ENCODE measurements around the gene RPS29.
"Not testable (repeated sequence)": the region's sequence is repeated elsewhere in the genome, so short reads cannot be mapped to it uniquely, and the experiment has no call there.

The RPS29 gene

GRCh38 chr14:49586673-49587460 lies 687 bp upstream of the RPS29 start:
- Mint-ChIP-seq H3K4me3 (peak overlapping the region; percentile 86 to 95 (median 94)), H3K27me3 (ENCODE audit: low read depth) (no peaks in the 10 kb centered on the region), H3K4me1 (peaks cover 29% of the 10 kb centered on the region), H3K9me3 (no peaks in the 10 kb centered on the region), H3K27ac (peak overlapping the region; percentile 95 to 99 (median 98)), H3K36me3 (ENCODE audit: low read depth) (peaks cover 37% of the 10 kb centered on the region)
- TF ChIP-seq, protein P1, sequence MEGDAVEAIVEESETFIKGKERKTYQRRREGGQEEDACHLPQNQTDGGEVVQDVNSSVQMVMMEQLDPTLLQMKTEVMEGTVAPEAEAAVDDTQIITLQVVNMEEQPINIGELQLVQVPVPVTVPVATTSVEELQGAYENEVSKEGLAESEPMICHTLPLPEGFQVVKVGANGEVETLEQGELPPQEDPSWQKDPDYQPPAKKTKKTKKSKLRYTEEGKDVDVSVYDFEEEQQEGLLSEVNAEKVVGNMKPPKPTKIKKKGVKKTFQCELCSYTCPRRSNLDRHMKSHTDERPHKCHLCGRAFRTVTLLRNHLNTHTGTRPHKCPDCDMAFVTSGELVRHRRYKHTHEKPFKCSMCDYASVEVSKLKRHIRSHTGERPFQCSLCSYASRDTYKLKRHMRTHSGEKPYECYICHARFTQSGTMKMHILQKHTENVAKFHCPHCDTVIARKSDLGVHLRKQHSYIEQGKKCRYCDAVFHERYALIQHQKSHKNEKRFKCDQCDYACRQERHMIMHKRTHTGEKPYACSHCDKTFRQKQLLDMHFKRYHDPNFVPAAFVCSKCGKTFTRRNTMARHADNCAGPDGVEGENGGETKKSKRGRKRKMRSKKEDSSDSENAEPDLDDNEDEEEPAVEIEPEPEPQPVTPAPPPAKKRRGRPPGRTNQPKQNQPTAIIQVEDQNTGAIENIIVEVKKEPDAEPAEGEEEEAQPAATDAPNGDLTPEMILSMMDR (IDR thresholded peaks at IDR 0.05; ENCODE audit: unreplicated experiment in 3 of 3): peak; percentile 86 to 94 (median 87)

DNA sequence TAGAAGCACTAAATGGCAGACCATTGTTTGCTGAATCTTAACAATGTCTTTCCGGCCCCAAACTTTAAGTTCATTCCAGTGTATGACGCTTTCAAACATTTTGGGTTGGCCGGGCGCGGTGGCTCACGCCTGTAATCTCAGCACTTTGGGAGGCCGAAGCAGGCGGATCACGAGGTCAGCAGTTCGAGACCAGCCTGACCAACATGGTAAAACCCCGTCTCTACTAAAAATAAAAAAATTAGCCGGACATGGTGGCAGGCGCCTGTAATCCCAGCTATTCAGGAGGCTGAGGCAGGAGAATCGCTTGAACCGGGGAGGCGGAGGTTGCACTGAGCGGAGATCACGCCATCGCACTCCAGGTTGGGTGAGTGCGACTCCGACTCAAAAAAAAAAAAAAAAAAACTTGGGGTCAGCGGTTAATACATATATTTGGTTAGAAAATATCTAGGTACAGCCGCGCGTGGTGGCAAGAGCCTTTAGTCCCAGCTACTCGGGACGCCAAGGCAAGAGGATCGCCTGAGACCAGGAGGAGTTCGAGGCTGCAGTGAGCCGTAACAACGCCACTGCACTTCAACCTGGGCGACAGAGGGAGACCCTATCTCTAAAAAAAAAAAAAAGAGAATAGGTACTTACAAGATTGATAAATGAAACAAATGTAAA lies 1.1 kb downstream of the RPS29 start:
- peaks cover 47% of the 10 kb centered on the region for H3K36me3 Mint-ChIP-seq (ENCODE audit: low read depth)
- H3K4me1 Mint-ChIP-seq: peaks cover 36% of the 10 kb centered on the region
- not testable (repeated sequence) for H3K9me3 Mint-ChIP-seq; H3K27me3 Mint-ChIP-seq (ENCODE audit: low read depth)
- H3K27ac Mint-ChIP-seq: peak overlapping the region; percentile 95 to 99 (median 98)
- peak overlapping the region; percentile 86 to 95 (median 94) for H3K4me3 Mint-ChIP-seq

GRCh38 chr14:49584058-49584457 lies 2.1 kb downstream of the RPS29 start:
- H3K27ac Mint-ChIP-seq: peak overlapping the region in 2 of 3 experiments; percentile 79 to 99
- H3K36me3 Mint-ChIP-seq (ENCODE audit: low read depth): peaks cover 47% of the 10 kb centered on the region
- no peaks in the 10 kb centered on the region for H3K9me3 Mint-ChIP-seq
- H3K27me3 Mint-ChIP-seq (ENCODE audit: low read depth): no peaks in the 10 kb centered on the region
- TF ChIP-seq, protein P1 (IDR thresholded peaks at IDR 0.05; ENCODE audit: unreplicated experiment in 3 of 3): no peak
- peak overlapping the region; percentile 86 to 95 (median 94) for H3K4me3 Mint-ChIP-seq
- peaks cover 36% of the 10 kb centered on the region for H3K4me1 Mint-ChIP-seq

DNA sequence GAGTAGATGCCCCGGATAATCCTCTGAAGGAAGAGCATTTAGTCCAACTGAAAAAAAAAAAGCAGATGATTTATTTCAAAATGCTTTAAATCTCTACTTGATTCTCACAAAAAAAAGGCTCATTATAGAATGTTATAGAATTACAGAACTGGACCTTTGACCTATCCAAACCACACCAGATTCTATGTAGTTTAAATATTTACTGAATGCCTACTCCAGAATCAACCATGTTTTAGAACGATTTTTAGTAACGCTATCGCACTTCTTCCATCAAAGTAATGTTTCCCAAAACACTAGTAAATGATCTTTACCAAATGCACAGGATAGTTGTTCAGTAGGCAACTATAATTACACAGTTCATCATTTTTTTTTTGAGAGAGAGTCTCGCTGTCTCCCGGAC lies 2.6 kb downstream of the RPS29 start:
- Mint-ChIP-seq H3K27me3 (ENCODE audit: low read depth) (no peaks in the 10 kb centered on the region), H3K4me1 (peaks cover 36% of the 10 kb centered on the region), H3K27ac (peak overlapping the region in 2 of 3 experiments; percentile 79 to 99), H3K4me3 (peak overlapping the region; percentile 86 to 95 (median 94)), H3K36me3 (ENCODE audit: low read depth) (peaks cover 47% of the 10 kb centered on the region), H3K9me3 (no peaks in the 10 kb centered on the region)
- TF ChIP-seq, protein P1 (IDR thresholded peaks at IDR 0.05; ENCODE audit: unreplicated experiment in 3 of 3): no peak

DNA sequence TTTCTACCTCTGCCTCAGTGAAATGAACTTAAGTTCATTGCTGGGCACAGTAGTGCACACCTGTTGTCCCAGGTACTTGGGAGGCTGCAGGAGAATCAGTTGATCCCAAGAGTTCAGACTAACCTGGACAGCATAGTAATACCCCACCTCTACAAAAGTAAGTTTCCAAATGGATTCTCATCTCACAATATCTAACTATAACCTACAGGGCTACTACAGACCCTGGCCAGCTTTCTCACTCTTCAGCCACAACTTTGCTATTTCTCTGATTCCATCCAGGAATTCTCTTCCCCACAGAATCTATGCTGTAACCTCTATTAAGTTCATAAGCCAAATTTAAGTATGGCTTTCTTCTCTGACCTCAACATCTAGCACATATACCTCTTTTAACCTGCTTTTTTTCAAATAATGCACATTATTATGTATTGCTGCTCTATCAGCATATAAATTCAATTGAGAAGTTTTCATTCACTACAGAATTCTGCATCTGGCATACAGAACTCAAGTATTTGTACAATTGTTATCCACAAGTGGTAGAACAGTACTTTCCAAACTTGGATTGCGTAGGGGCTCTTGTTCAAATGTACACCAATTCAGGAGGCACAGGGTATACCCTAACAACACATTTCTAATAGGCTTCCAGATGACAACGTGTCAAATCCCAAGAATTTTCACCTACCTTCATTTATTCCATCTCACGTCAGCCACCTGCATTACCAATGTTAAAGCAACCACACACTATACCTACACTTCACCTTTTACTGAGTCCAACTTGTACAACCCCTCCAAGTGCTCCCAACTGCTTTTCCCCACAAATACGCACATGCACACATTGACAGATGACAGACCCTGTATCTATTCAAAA lies 3.8 kb downstream of the RPS29 start:
- Mint-ChIP-seq H3K36me3 (ENCODE audit: low read depth) (peaks cover 54% of the 10 kb centered on the region), H3K9me3 (no peaks in the 10 kb centered on the region), H3K27me3 (ENCODE audit: low read depth) (no peaks in the 10 kb centered on the region), H3K4me1 (peaks cover 36% of the 10 kb centered on the region), H3K27ac (peak overlapping the region in 2 of 3 experiments; percentile 12 to 23), H3K4me3 (peak overlapping the region in 2 of 3 experiments; percentile 9 to 37)
- TF ChIP-seq, protein P1 (IDR thresholded peaks at IDR 0.05; ENCODE audit: unreplicated experiment in 3 of 3): no peak
